HG03354 (cell line): ENCODE results near the gene LRRC26.
"Not testable (repeated sequence)": the region's sequence is repeated elsewhere in the genome, so short reads cannot be mapped to it uniquely, and the experiment has no call there.

Experiments used
- ATAC-seq: cut with Tn5 transposase; IDR thresholded peaks from one replicate; pipeline ENCODE4 v1.9.1; 2021; ENCODE audit warnings: mild to moderate bottlenecking; ENCODE audit not compliant: unreplicated experiment, poor library complexity, severe bottlenecking

Gene LRRC26

GRCh38 chr9:137122796-137123467, 46.9 kb downstream of the LRRC26 start:
- not testable (repeated sequence) for ATAC-seq

GRCh38 chr9:137121927-137122795, 47.7 kb downstream of the LRRC26 start:
- not testable (repeated sequence) for ATAC-seq
